Adipose tissue (tissue), 3 donors: ENCODE results near the gene ATF5. TPM values are rescaled to one million over a fixed set of nuclear protein-coding genes. Genes with fewer than 3 reads are reported as not detected.

Experiments
- polyA plus RNA-seq, 3 donors: library from polyadenylated mRNA; stranded (reverse); fragments of 200-250 nt; gene quantifications; one replicate each; pipeline ENCODE4 v1.2.3, GENCODE V29; 2013
- donor health status: healthy with polysubstance abuse.
- donor health status: Bipolar disorder and iron deficiency.
- donor health status: healthy.

The ATF5 gene
- polyA plus RNA-seq, 3 donors, result 37.0 to 77.0 (median 41.7) TPM

Other genes with a start within 250 kb of the ATF5 start
- gene ADM5, start 239.6 kb upstream of the ATF5 start, polyA plus RNA-seq, result 1 to 10 TPM; 1.0 to 2.5 (median 1.0) TPM
- gene CPT1C, start 238.1 kb upstream of the ATF5 start, polyA plus RNA-seq, result 10 to 100 TPM in 1 of 3 donors, 1 to 10 TPM in 2; 1.8 to 12.1 (median 3.2) TPM
- 1 to 10 TPM in 2 of 3 donors, under 1 TPM in 1; 0.22 to 2.5 (median 1.1) TPM for gene TSKS, start 165.9 kb upstream of the ATF5 start, polyA plus RNA-seq
- 10 to 100 TPM; 49.3 to 82.4 (median 75.9) TPM for gene AP2A1, start 162.2 kb upstream of the ATF5 start, polyA plus RNA-seq
- gene FUZ, start 115.9 kb upstream of the ATF5 start, polyA plus RNA-seq, result 10 to 100 TPM; 19.3 to 21.8 (median 20.9) TPM
- 10 to 100 TPM; 21.8 to 38.8 (median 22.4) TPM for gene MED25, start 110.9 kb upstream of the ATF5 start, polyA plus RNA-seq
- 10 to 100 TPM; 69.1 to 76.8 (median 73.5) TPM for gene PTOV1, start 78.0 kb upstream of the ATF5 start, polyA plus RNA-seq
- 10 to 100 TPM; 29.7 to 50.9 (median 45.8) TPM for gene PNKP, start 61.6 kb upstream of the ATF5 start, polyA plus RNA-seq
- gene AKT1S1, start 51.9 kb upstream of the ATF5 start, polyA plus RNA-seq, result 10 to 100 TPM; 21.6 to 43.5 (median 41.7) TPM
- gene TBC1D17, start 51.5 kb upstream of the ATF5 start, polyA plus RNA-seq, result 10 to 100 TPM; 35.7 to 46.6 (median 37.0) TPM
- 1 to 10 TPM in 1 of 3 donors, under 1 TPM in 1, not detected in 1; 0.63 to 1.5 TPM for gene IL4I1, start 32.3 kb upstream of the ATF5 start, polyA plus RNA-seq
- gene NUP62, start 299 bp downstream of the ATF5 start, polyA plus RNA-seq, result 10 to 100 TPM; 15.0 to 22.3 (median 16.4) TPM
- 1 to 10 TPM in 2 of 3 donors, under 1 TPM in 1; 0.35 to 3.2 (median 1.9) TPM for gene SIGLEC11, start 32.0 kb downstream of the ATF5 start, polyA plus RNA-seq
- 10 to 100 TPM; 20.0 to 25.9 (median 25.6) TPM for gene VRK3, start 96.2 kb downstream of the ATF5 start, polyA plus RNA-seq
- gene ZNF473, start 96.8 kb downstream of the ATF5 start, polyA plus RNA-seq, result 1 to 10 TPM; 2.1 to 2.5 (median 2.4) TPM
- gene IZUMO2, start 234.1 kb downstream of the ATF5 start, polyA plus RNA-seq, result not detected